ENCODE results near the gene SLAIN1.
"Not testable (repeated sequence)": the region's sequence is repeated elsewhere in the genome, so short reads cannot be mapped to it uniquely, and the experiment has no call there.

The SLAIN1 gene

GRCh38 chr13:77697217-77698103, at the start of gene SLAIN1:
SLAIN1 (plus strand) TSS chr13:77697687; CDS start chr13:77697914, 227 bp downstream.
- peak; percentile 77 for DNase-seq (ENCODE audit: low spot score)

- no peak for DNase-seq (ENCODE audit: low spot score)
Measured at GRCh38 chr13:77650409-77650808, 47.1 kb upstream of the SLAIN1 start.

- DNase-seq (ENCODE audit: low spot score), result no peak
Measured at GRCh38 chr13:77653301-77653700, 44.2 kb upstream of the SLAIN1 start.

GRCh38 chr13:77660016-77660415, 37.5 kb upstream of the SLAIN1 start:
- DNase-seq (ENCODE audit: low spot score), result not testable (repeated sequence)

GRCh38 chr13:77660841-77661250, 36.6 kb upstream of the SLAIN1 start:
- no peak for DNase-seq (ENCODE audit: low spot score)

GRCh38 chr13:77662301-77662700, 35.2 kb upstream of the SLAIN1 start:
- DNase-seq (ENCODE audit: low spot score), result not testable (repeated sequence)

- DNase-seq (ENCODE audit: low spot score), result not testable (repeated sequence)
Measured at GRCh38 chr13:77662831-77663230, 34.7 kb upstream of the SLAIN1 start.

GRCh38 chr13:77674852-77675251, 22.6 kb upstream of the SLAIN1 start:
- DNase-seq (ENCODE audit: low spot score), result no peak

GRCh38 chr13:77678691-77679235, 18.7 kb upstream of the SLAIN1 start:
- no peak for DNase-seq (ENCODE audit: low spot score)

GRCh38 chr13:77687799-77688198, 9.7 kb upstream of the SLAIN1 start:
- no peak for DNase-seq (ENCODE audit: low spot score)

- no peak for DNase-seq (ENCODE audit: low spot score)
Measured at GRCh38 chr13:77691871-77692270, 5.6 kb upstream of the SLAIN1 start.

- no peak for DNase-seq (ENCODE audit: low spot score)
Measured at GRCh38 chr13:77692746-77693448, 4.6 kb upstream of the SLAIN1 start.

- DNase-seq (ENCODE audit: low spot score), result no peak
Measured at GRCh38 chr13:77693449-77693940, 4.0 kb upstream of the SLAIN1 start.

- DNase-seq (ENCODE audit: low spot score), result no peak
Measured at GRCh38 chr13:77696006-77696878, 1.2 kb upstream of the SLAIN1 start.

GRCh38 chr13:77696879-77697216, 639 bp upstream of the SLAIN1 start:
- DNase-seq (ENCODE audit: low spot score), result no peak

GRCh38 chr13:77698201-77699058, 943 bp downstream of the SLAIN1 start:
- peak; percentile 51 for DNase-seq (ENCODE audit: low spot score)

- DNase-seq (ENCODE audit: low spot score), result no peak
Measured at GRCh38 chr13:77699059-77699680, 1.7 kb downstream of the SLAIN1 start.

GRCh38 chr13:77701305-77701704, 3.8 kb downstream of the SLAIN1 start:
- DNase-seq (ENCODE audit: low spot score), result no peak

GRCh38 chr13:77702366-77702765, 4.9 kb downstream of the SLAIN1 start:
- DNase-seq (ENCODE audit: low spot score), result no peak

GRCh38 chr13:77703408-77703807, 5.9 kb downstream of the SLAIN1 start:
- no peak for DNase-seq (ENCODE audit: low spot score)
